Activated naive CD4-positive, alpha-beta T cell treated with anti-CD3 and anti-CD28 coated beads, Interleukin-2, amount 50 U/mL, for 72 hours (primary cell): ENCODE data around the gene SLC6A13. TPM values are rescaled to one million over a fixed set of nuclear protein-coding genes. Genes with fewer than 3 reads are reported as not detected.

ENCODE experiments used
- ATAC-seq, 2 donors: fragments of 150-1000 bp; cut with Tn5 transposase; 2 replicates each; pipeline ENCODE4 v1.10.0; 2021; ENCODE audit warnings: mild to moderate bottlenecking in 2 of 2, moderate library complexity in 2 of 2
- DNase-seq, 2 donors: peaks; one replicate each; pipeline ENCODE4 v3.0.0; 2021 to 2022; ENCODE audit warnings: low spot score in 2 of 2
- H3K27ac Mint-ChIP-seq, 2 donors: one replicate each; pipeline ENCODE4 v1.8.0; 2022; ENCODE audit warnings: mild to moderate bottlenecking in 2 of 2, mixed read lengths in 2 of 2
- H3K36me3 Mint-ChIP-seq, 2 donors: one replicate each; pipeline ENCODE4 v1.8.0; 2022; ENCODE audit warnings: mixed read lengths in 2 of 2
- H3K9me3 Mint-ChIP-seq, 2 donors: one replicate each; pipeline ENCODE4 v1.8.0; 2022; ENCODE audit warnings: mixed read lengths in 2 of 2
- total RNA-seq, 2 donors: library from RNA; stranded (reverse); gene quantifications; one replicate each; pipeline ENCODE4 v1.2.3, GENCODE V29; 2022

The SLC6A13 gene
- total RNA-seq, 2 donors from 2014 or later: not detected

DNA sequence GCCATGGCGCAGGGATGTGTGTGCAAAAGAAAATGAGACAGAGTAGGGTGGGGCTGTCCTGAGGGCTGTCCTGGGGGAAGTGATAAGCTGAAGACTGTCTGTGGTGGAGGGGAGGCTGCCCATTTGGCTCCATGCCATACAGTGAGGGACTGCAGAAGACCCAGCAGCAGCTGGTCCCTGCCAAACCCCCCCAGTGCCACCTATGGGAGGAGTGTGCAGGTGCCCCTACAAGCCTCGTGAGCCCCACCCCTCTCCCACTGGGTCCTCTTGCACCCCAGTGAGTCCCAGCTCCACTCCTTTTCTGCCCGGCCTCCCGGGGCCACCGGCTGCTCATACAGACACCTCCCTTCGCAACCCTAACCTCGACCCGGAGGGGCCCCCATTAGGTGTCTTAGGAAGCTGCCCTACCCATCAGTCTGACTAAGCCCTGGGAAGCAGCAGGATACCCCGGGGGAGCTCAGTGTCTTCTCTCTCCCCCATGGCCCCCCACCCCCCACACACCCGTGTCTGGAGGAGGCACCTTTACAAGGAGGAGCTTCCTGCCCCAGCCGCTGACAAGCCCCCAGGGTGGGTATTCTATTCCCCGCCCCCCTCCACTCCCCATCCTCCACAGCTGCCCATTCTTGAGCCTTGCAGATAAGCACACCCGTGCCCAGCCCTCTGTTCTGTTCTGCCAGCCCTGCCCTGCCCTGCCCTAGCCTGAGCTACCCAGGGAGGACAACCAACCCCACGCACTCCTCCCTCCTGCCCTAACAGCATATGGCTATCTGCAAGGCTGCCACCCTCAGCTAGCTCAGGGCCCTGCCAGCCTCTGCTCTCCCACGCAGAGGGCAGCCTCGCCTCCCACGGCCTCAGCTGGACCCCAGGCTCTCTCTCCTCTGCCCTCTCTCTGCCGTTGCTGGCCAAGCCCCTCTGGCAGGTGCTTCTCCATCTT, 90.6 kb downstream of the SLC6A13 start:
- H3K9me3 Mint-ChIP-seq: no peaks in the 10 kb centered on the region
- H3K27ac Mint-ChIP-seq: no peak overlapping the region
- ATAC-seq: no peak
- no peak for DNase-seq
- no peaks in the 10 kb centered on the region for H3K36me3 Mint-ChIP-seq

- no peak for DNase-seq
- Mint-ChIP-seq H3K36me3 (no peaks in the 10 kb centered on the region), H3K27ac (no peak overlapping the region), H3K9me3 (no peaks in the 10 kb centered on the region)
- ATAC-seq: no peak
Observed at GRCh38 chr12:171276-171675, 91.4 kb downstream of the SLC6A13 start.

Other genes with a start within 250 kb of the SLC6A13 start
- gene IQSEC3, start 196.1 kb downstream of the SLC6A13 start, total RNA-seq: 1 to 10 TPM in 1 of 2 donors, under 1 TPM in 1; 0.32 to 1.6 TPM
- gene SLC6A12, start 48.7 kb downstream of the SLC6A13 start, total RNA-seq: not detected
- gene KDM5A, start 126.5 kb upstream of the SLC6A13 start, total RNA-seq: 10 to 100 TPM; 85.9 to 86.1 TPM
- gene CCDC77, start 138.8 kb upstream of the SLC6A13 start, total RNA-seq: 10 to 100 TPM; 18.1 to 21.3 TPM
- 1 to 10 TPM; 1.8 to 3.8 TPM for gene B4GALNT3, start 197.1 kb upstream of the SLC6A13 start, total RNA-seq